Bronchial epithelial cell (primary cell): ENCODE results near the gene TKT. TPM values are rescaled to one million over a fixed set of nuclear protein-coding genes. Genes with fewer than 3 reads are reported as not detected.

Experiments used
- DNase-seq: peaks from one replicate; pipeline ENCODE4 v3.0.0-alpha.2; 2010; ENCODE audit warnings: low read depth
- FAIRE-seq: peaks from 2 replicates; lab custom pipeline; 2011; peaks lifted over from hg19 to GRCh38; lab: Jason Lieb, UNC
- H3K27me3 ChIP-seq: 2 replicates; pipeline ENCODE4 v1.5.1; 2011; ENCODE audit warnings: low read length; ENCODE audit not compliant: control insufficient read depth, insufficient read depth
- H3K36me3 ChIP-seq: 2 replicates; pipeline ENCODE4 v1.5.1; 2011; ENCODE audit warnings: low read length; ENCODE audit not compliant: control insufficient read depth, insufficient read depth
- H3K4me3 ChIP-seq: 2 replicates; pipeline ENCODE4 v1.5.1; 2011; ENCODE audit warnings: mild to moderate bottlenecking, low read depth, low read length, control low read depth
- CTCF ChIP-seq: IDR thresholded peaks from 2 replicates; pipeline ENCODE4 v1.5.1; 2011; ENCODE audit warnings: mild to moderate bottlenecking, moderate library complexity, low read length, control low read depth, inconsistent platforms; ENCODE audit not compliant: insufficient read depth, severe bottlenecking
- total RNA-seq: library from RNA; depleted of rRNA; stranded (reverse); fragments of >200 nt; gene quantifications from 2 replicates; pipeline ENCODE4 v1.2.1, GENCODE V29; 2014

TKT gene
- total RNA-seq, 1 donor from 2014 or later: 341 TPM

GRCh38 chr3:53224536-53224935 is 31.3 kb downstream of the TKT start:
- TF ChIP-seq CTCF: no peak
- H3K27me3 ChIP-seq: no peaks in the 10 kb centered on the region
- peaks cover 42% of the 10 kb centered on the region for H3K36me3 ChIP-seq
- FAIRE-seq (no peak), DNase-seq (no peak)
- H3K4me3 ChIP-seq: no peak overlapping the region

- TF ChIP-seq CTCF: no peak
- H3K4me3 ChIP-seq: no peak overlapping the region
- no peak for DNase-seq
- H3K27me3 ChIP-seq: no peaks in the 10 kb centered on the region
- H3K36me3 ChIP-seq: peaks cover 38% of the 10 kb centered on the region
- FAIRE-seq: no peak
These were observed 31.8 kb downstream of the TKT start for GRCh38 chr3:53224026-53224425.

GRCh38 chr3:53223541-53223966 is 32.3 kb downstream of the TKT start:
- Histone ChIP-seq H3K27me3 (no peaks in the 10 kb centered on the region), H3K4me3 (no peak overlapping the region), H3K36me3 (peaks cover 33% of the 10 kb centered on the region)
- DNase-seq (no peak), FAIRE-seq (no peak)
- TF ChIP-seq CTCF: no peak

- Histone ChIP-seq H3K36me3 (peaks cover 28% of the 10 kb centered on the region), H3K27me3 (no peaks in the 10 kb centered on the region), H3K4me3 (no peak overlapping the region)
- DNase-seq: no peak
- no peak for TF ChIP-seq CTCF
- FAIRE-seq: no peak
These were observed 32.8 kb downstream of the TKT start for GRCh38 chr3:53223025-53223424.

- no peak for TF ChIP-seq CTCF
These were observed 33.5 kb downstream of the TKT start for GRCh38 chr3:53222183-53222901.

GRCh38 chr3:53221827-53222182 is 34.0 kb downstream of the TKT start:
- no peak for TF ChIP-seq CTCF
- FAIRE-seq: no peak
- Histone ChIP-seq H3K4me3 (no peak overlapping the region), H3K27me3 (no peaks in the 10 kb centered on the region), H3K36me3 (peaks cover 19% of the 10 kb centered on the region)
- DNase-seq: no peak

More at GRCh38 chr3:53222183-53222901, 33.5 kb downstream of the TKT start:
- Histone ChIP-seq H3K36me3 (peaks cover 25% of the 10 kb centered on the region), H3K4me3 (no peak overlapping the region), H3K27me3 (no peaks in the 10 kb centered on the region)
- DNase-seq (no peak), FAIRE-seq (no peak)
